ENCODE data around the gene DDI2.

DNA sequence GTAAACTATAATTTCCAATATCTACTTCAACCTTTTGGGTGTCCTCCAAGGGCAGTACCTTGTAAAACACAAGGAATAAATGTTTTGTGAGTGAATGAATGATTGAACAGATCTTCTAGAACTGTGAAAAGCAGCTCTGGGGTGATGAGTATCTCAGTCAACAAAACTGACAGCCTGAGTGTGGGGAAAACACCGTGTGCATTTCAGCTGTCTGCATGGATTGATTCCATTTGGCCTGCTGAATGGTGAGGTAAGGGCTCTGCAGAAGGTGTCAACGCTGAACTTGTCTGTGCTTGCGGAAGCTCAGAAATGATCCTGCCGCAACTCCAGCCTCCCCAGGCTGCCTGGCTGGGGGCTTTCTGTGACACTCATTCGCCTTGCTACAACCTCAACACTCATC lies 25.0 kb upstream of the DDI2 start:
- TF ChIP-seq EZH2 (IDR thresholded peaks at IDR 0.05; ENCODE audit: borderline replicate concordance, insufficient read depth, low read length, poor library complexity, severe bottlenecking): no peak
- no peak for TF ChIP-seq TAF1 (IDR thresholded peaks at IDR 0.05; ENCODE audit: low read depth)
- TF ChIP-seq, protein P1, sequence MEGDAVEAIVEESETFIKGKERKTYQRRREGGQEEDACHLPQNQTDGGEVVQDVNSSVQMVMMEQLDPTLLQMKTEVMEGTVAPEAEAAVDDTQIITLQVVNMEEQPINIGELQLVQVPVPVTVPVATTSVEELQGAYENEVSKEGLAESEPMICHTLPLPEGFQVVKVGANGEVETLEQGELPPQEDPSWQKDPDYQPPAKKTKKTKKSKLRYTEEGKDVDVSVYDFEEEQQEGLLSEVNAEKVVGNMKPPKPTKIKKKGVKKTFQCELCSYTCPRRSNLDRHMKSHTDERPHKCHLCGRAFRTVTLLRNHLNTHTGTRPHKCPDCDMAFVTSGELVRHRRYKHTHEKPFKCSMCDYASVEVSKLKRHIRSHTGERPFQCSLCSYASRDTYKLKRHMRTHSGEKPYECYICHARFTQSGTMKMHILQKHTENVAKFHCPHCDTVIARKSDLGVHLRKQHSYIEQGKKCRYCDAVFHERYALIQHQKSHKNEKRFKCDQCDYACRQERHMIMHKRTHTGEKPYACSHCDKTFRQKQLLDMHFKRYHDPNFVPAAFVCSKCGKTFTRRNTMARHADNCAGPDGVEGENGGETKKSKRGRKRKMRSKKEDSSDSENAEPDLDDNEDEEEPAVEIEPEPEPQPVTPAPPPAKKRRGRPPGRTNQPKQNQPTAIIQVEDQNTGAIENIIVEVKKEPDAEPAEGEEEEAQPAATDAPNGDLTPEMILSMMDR (IDR thresholded peaks at IDR 0.05; ENCODE audit: poor library complexity, severe bottlenecking): no peak
- TF ChIP-seq EP300 (conservative IDR thresholded peaks at IDR 0.05; ENCODE audit: poor library complexity, severe bottlenecking): peak; percentile 64
- TF ChIP-seq POLR2AphosphoS5 (IDR thresholded peaks at IDR 0.05): peak; percentile 44
- TF ChIP-seq, protein P2, sequence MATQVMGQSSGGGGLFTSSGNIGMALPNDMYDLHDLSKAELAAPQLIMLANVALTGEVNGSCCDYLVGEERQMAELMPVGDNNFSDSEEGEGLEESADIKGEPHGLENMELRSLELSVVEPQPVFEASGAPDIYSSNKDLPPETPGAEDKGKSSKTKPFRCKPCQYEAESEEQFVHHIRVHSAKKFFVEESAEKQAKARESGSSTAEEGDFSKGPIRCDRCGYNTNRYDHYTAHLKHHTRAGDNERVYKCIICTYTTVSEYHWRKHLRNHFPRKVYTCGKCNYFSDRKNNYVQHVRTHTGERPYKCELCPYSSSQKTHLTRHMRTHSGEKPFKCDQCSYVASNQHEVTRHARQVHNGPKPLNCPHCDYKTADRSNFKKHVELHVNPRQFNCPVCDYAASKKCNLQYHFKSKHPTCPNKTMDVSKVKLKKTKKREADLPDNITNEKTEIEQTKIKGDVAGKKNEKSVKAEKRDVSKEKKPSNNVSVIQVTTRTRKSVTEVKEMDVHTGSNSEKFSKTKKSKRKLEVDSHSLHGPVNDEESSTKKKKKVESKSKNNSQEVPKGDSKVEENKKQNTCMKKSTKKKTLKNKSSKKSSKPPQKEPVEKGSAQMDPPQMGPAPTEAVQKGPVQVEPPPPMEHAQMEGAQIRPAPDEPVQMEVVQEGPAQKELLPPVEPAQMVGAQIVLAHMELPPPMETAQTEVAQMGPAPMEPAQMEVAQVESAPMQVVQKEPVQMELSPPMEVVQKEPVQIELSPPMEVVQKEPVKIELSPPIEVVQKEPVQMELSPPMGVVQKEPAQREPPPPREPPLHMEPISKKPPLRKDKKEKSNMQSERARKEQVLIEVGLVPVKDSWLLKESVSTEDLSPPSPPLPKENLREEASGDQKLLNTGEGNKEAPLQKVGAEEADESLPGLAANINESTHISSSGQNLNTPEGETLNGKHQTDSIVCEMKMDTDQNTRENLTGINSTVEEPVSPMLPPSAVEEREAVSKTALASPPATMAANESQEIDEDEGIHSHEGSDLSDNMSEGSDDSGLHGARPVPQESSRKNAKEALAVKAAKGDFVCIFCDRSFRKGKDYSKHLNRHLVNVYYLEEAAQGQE (IDR thresholded peaks at IDR 0.05; ENCODE audit: borderline replicate concordance): no peak
- no peak for TF ChIP-seq MXI1 (conservative IDR thresholded peaks at IDR 0.05; ENCODE audit: poor library complexity, severe bottlenecking)

Data from neural cell (in vitro differentiated cells).